Measurements from ENCODE around the gene TST.

TST gene

GRCh38 chr22:37053310-37054055 is 34.2 kb upstream of the TST start:
- DNase-seq = no peak

DNA sequence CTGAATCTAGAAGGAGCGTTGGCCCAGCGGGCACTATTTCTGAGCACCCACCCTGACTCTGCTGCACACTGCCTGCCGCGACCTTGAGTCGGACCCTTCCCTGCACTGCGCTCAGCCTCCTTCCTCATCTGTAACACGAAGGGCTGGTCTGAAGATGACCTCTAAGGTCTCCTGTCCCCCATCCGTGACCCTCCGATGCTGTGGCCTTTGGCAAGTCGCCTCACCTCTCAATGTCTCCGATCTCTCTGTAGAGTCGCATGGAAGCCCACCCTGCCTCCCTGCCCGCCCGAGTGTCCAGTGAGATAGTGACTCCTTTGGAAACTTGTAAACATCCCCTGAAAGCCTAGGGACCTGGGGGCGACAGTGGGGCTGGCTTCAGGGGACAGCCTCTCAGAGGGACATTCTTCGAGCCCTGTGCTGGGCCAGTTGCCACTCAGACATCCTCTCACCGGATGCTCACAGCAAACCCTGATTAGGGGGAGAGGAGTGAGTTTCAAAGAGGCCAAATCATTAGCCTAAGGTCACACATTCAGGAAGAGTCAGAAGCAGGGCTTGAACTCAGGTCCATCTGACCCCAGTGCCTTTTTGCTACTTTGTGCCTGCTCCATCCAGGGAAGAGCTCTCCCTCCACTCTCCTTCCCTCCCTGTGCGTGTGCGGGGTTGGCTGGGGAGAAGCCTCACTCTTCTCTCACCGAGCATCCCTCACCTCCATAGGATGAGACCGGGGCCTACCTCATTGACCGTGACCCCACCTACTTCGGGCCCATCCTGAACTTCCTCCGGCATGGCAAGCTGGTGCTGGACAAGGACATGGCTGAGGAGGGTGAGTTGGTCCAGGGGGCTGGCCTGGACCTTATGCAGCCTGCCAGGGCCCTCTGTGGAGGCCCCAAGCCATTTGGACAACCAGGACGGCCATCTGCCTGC is 33.4 kb upstream of the TST start:
- no peak for DNase-seq

DNA sequence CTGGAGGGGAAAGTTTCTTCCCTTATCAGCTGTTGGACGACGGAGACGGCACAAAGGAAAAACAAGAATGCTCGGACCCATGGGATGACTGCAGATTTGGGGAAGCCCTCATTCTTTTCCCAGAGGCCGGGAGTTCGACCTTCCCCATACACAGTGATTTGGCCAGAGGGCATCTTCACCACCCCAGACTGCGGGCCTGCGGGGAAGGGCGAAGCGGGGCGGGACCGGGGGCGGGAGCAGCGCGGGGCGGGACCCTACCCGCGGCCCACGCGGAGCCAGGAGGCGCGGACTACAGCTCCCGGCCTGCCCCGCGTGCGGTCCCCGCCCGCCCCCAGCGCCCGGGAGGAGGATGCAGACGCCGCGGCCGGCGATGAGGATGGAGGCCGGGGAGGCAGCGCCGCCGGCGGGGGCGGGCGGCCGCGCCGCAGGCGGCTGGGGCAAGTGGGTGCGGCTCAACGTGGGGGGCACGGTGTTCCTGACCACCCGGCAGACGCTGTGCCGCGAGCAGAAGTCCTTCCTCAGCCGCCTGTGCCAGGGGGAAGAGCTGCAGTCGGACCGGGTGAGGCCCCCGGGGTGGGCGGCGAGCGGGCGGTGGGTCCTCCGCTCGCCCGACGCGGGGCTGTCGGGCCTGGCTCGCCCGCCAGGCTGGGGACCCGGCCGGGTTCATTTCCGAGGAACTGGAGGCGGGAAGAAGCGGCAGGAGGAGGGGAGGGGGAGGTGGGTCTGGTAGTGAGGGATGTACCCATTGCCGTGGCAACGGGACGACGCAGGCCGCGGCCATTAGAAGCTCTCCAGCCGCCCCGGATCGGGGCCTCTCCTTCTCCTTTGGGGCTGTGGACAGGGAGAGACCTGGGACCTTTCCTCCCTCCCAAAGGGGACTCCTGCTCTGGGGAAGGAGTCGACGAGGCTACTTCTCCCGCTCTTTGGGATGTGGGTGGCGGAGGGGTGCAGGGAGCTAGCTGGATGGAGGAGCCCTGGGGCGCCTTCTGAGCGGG is 32.4 kb upstream of the TST start, which contains the start of gene KCTD17:
TSS of gene KCTD17 (plus strand) at position 352 of the 995 bp plus-strand sequence. CDS start at position 371, 19 bp downstream.
- DNase-seq = peak; percentile 54 to 68 (median 62)

- DNase-seq = no peak
Observed at GRCh38 chr22:37050913-37051312, 31.7 kb upstream of the TST start.

- DNase-seq = no peak
Observed at GRCh38 chr22:37049224-37049623, 30.0 kb upstream of the TST start.

GRCh38 chr22:37048133-37048532 is 28.9 kb upstream of the TST start:
- DNase-seq = no peak

GRCh38 chr22:37047006-37047405 is 27.8 kb upstream of the TST start:
- DNase-seq = no peak

DNA sequence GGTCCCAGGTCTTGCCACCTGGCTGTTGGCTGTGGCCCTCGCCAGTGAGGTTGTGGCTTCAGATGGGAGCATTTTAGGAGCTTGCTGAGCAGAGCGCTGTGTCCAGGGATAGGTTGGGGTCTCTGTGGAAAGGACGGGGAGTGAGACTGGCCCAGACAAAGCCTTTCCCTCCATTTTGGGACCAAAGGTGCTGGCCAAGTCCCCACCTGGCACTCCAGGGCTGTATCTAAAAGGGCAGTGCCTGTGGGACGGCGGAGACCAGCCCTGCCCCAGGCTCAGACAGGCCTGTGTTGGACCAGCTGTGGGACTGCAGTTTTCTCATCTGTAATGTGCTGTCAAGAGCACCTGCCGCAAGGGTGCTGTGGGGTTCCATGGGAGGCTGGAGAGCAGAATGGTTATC is 27.3 kb upstream of the TST start:
- DNase-seq = no peak

DNA sequence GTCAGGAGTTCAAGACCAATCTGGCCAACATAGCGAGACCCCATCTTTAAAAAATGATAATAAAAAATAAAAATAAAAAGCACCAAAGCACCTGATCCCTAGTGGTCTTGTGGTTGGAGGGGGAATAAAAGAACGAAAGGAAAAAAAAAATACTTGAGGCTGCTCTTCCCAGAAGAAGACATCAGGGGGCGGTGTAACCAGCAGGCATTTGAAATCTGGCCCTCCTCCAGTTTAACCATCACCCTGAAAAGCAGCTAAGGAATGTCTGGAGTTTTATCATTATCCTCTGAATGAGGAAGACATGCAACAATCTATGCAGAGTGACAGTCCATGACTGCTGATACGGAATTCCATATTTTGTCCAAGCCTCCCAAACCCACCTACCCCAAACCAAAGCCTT is 26.7 kb upstream of the TST start:
- DNase-seq = no peak

GRCh38 chr22:37044634-37045625 is 25.7 kb upstream of the TST start:
- no peak for DNase-seq

GRCh38 chr22:37043828-37044538 is 24.7 kb upstream of the TST start:
- peak in 1 of 4 experiments; percentile 27 for DNase-seq

- DNase-seq = no peak
Observed at GRCh38 chr22:37043209-37043827, 24.1 kb upstream of the TST start.

- no peak for DNase-seq
Observed at GRCh38 chr22:37039466-37039865, 20.2 kb upstream of the TST start.

GRCh38 chr22:37037669-37038068 is 18.4 kb upstream of the TST start:
- DNase-seq = no peak

GRCh38 chr22:37036655-37037377 is 17.6 kb upstream of the TST start:
- DNase-seq = no peak

DNA sequence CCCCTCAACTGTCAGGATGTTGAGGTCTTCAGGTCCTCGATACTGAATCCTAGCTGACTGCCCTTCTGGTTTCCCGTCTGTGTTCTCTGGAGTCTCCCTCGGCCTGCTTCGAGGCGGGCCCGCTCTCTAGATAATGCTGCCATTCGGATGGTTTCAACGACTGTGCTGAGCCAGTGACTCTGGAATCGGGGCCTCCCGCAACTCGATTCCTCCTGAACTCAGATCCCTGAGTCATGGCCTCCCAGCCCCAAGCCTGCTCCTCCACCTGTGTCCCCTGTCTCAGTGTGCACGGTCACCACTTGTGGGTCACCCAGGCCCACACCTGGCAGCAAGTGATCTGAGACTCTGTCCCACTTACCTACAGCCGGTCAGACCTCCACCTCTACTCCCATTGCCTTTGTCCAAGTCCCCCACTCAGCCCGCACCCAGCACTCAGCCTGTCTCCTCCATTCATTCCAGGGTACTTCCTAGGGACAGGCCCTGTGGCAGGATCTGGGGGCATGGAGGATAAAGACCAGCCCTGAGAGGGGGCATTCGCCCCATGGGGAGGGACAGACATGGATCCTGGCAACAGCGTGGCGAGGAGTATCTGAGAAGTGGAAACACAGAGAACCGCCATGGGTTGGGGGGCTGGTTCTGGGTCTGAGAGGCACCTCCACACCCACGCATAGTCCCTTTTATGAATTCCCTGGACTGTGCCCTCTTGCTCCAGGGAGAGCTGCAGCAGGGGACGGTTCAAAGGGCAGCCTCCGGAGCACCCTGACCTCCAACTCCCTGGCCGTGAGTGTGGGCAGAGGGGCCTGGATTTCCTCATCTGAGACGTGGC is 14.6 kb upstream of the TST start:
- DNase-seq = no peak

GRCh38 chr22:37032535-37033460 is 13.6 kb upstream of the TST start:
- DNase-seq = no peak

All from activated CD4-positive, CD25-positive, alpha-beta regulatory T cell (primary cell).